ENCODE results near the gene SYCP1. TPM values are rescaled to one million over a fixed set of nuclear protein-coding genes. Genes with fewer than 3 reads are reported as not detected.

The SYCP1 gene
- total RNA-seq, 2 experiments from 2014 or later = not detected

- H3K27me3 Mint-ChIP-seq = peaks cover 44% of the 10 kb centered on the region
These were observed 1.1 kb upstream of the SYCP1 start for GRCh38 chr1:114853584-114853983.

DNA sequence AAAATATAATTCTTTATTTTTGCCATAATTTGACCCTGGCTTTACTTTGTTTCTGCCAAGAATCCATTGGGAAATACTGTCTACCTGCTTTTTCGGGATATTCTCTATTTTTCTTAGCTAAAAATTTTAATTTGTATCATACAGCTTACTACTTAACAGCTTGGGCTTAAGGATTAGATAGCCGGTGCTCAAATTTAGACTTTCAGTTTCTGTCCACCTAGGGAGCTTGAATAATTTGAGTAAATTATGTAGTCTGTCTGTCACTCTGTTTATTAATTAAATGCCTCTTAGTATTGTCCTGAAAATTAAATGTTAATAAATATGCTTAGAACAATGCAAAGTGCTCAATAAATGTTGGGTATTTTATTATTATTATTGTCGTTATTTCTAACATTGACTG is 6.7 kb downstream of the SYCP1 start:
- ATAC-seq (ENCODE audit: poor library complexity) = no peak
- H3K4me1 Mint-ChIP-seq (ENCODE audit: low read depth) = no peaks in the 10 kb centered on the region
- H3K27ac Mint-ChIP-seq = no peak overlapping the region
- ChIA-PET CTCF (no interaction called here), POLR2A (no interaction called here)
- intact Hi-C loops (cut with DNase I, micrococcal nuclease) = no loop called here
- peaks cover 0 to 4% of the 10 kb centered on the region in 2 experiments for H3K9me3 ChIP-seq (ENCODE audit: control insufficient read depth in 1 of 2, insufficient read depth in 1 of 2, low read length in 2 of 2)
- no peak overlapping the region for H3K4me3 Mint-ChIP-seq
- no peaks in the 10 kb centered on the region for H3K9me3 Mint-ChIP-seq
- H3K27ac ChIP-seq (ENCODE audit: low read depth in 1 of 2, low read length in 2 of 2) = no peak overlapping the region
- H3K27me3 ChIP-seq (ENCODE audit: control insufficient read depth in 1 of 2, insufficient read depth in 2 of 2, low read length in 2 of 2) = peaks cover 0 to 14% of the 10 kb centered on the region in 2 experiments
- no peaks in the 10 kb centered on the region for H3K36me3 ChIP-seq (ENCODE audit: insufficient read depth, low read length)
- TF ChIP-seq CTCF (IDR thresholded peaks at IDR 0.05) = no peak
- no peak for DNase-seq
- H3K4me3 ChIP-seq (ENCODE audit: low read length) = no peak overlapping the region
- peaks cover 36% of the 10 kb centered on the region for H3K27me3 Mint-ChIP-seq
- H3K36me3 Mint-ChIP-seq (ENCODE audit: low read depth) = no peaks in the 10 kb centered on the region
- H3K4me1 ChIP-seq (ENCODE audit: insufficient read depth, low read length) = no peaks in the 10 kb centered on the region

More at GRCh38 chr1:114853584-114853983, 1.1 kb upstream of the SYCP1 start:
- Histone ChIP-seq H3K27ac (ENCODE audit: low read depth in 1 of 2, low read length in 2 of 2) (no peak overlapping the region), H3K9me3 (ENCODE audit: control insufficient read depth in 1 of 2, insufficient read depth in 1 of 2, low read length in 2 of 2) (peaks cover 0 to 7% of the 10 kb centered on the region in 2 experiments), H3K27me3 (ENCODE audit: control insufficient read depth in 1 of 2, insufficient read depth in 2 of 2, low read length in 2 of 2) (peaks cover 20 to 32% of the 10 kb centered on the region in 2 experiments), H3K4me3 (ENCODE audit: low read length) (no peak overlapping the region), H3K4me1 (ENCODE audit: insufficient read depth, low read length) (peaks cover 10% of the 10 kb centered on the region), H3K36me3 (ENCODE audit: insufficient read depth, low read length) (no peaks in the 10 kb centered on the region)
- Mint-ChIP-seq H3K4me1 (ENCODE audit: low read depth) (peaks cover 9% of the 10 kb centered on the region), H3K27ac (no peak overlapping the region), H3K4me3 (no peak overlapping the region), H3K36me3 (ENCODE audit: low read depth) (no peaks in the 10 kb centered on the region), H3K9me3 (no peaks in the 10 kb centered on the region)
- DNase-seq (no peak), ATAC-seq (ENCODE audit: poor library complexity) (no peak)
- POLR2A ChIA-PET = no interaction called here
- CTCF ChIA-PET = no interaction called here
- no peak for TF ChIP-seq CTCF (IDR thresholded peaks at IDR 0.05)
- intact Hi-C loops (cut with DNase I, micrococcal nuclease) = no loop called here

- Mint-ChIP-seq H3K36me3 (ENCODE audit: low read depth) (no peaks in the 10 kb centered on the region), H3K4me3 (no peak overlapping the region), H3K9me3 (no peaks in the 10 kb centered on the region), H3K4me1 (ENCODE audit: low read depth) (no peaks in the 10 kb centered on the region), H3K27me3 (peaks cover 55% of the 10 kb centered on the region), H3K27ac (no peak overlapping the region)
- CTCF ChIA-PET = no interaction called here
- intact Hi-C loops (cut with DNase I, micrococcal nuclease) = no loop called here
- H3K36me3 ChIP-seq (ENCODE audit: insufficient read depth, low read length) = no peaks in the 10 kb centered on the region
- H3K9me3 ChIP-seq (ENCODE audit: control insufficient read depth in 1 of 2, insufficient read depth in 1 of 2, low read length in 2 of 2) = no peaks in the 10 kb centered on the region
- no peak overlapping the region for H3K4me3 ChIP-seq (ENCODE audit: low read length)
- no peaks in the 10 kb centered on the region for H3K4me1 ChIP-seq (ENCODE audit: insufficient read depth, low read length)
- DNase-seq (no peak), ATAC-seq (ENCODE audit: poor library complexity) (no peak)
- no peak overlapping the region for H3K27ac ChIP-seq (ENCODE audit: low read depth in 1 of 2, low read length in 2 of 2)
- POLR2A ChIA-PET = no interaction called here
- no peak for TF ChIP-seq CTCF (IDR thresholded peaks at IDR 0.05)
- H3K27me3 ChIP-seq (ENCODE audit: control insufficient read depth in 1 of 2, insufficient read depth in 2 of 2, low read length in 2 of 2) = peaks cover 11% of the 10 kb centered on the region in 2 experiments
These were observed 37.7 kb downstream of the SYCP1 start for GRCh38 chr1:114892194-114892918.
